GM12878 (cell line): ENCODE measurements around the gene AMPH.

Experiments
- CREM ChIP-seq: IDR thresholded peaks from 2 replicates; pipeline ENCODE4 v1.6.1; 2014; ENCODE audit warnings: antibody characterized with exemption, low read depth
- EZH2 ChIP-seq: IDR thresholded peaks from 2 replicates; pipeline ENCODE4 v1.6.1; 2012; ENCODE audit warnings: low read depth, mild to moderate bottlenecking, control low read depth, inconsistent platforms, low read length, borderline replicate concordance; ENCODE audit not compliant: control insufficient read depth
- GABPA ChIP-seq: IDR thresholded peaks from 2 replicates; pipeline ENCODE4 v1.6.1; 2014; ENCODE audit warnings: antibody characterized with exemption, low read depth, mild to moderate bottlenecking, inconsistent platforms
- MXI1 ChIP-seq: fragments of 150-350 bp; IDR thresholded peaks from 2 replicates; pipeline ENCODE4 v1.6.1; 2011; ENCODE audit warnings: low read depth, mild to moderate bottlenecking, inconsistent platforms, low read length, improper control_type of control experiment
- POLR2AphosphoS5 ChIP-seq: IDR thresholded peaks from 2 replicates; pipeline ENCODE4 v1.6.1; 2011; ENCODE audit warnings: mild to moderate bottlenecking, low read length, inconsistent platforms
- SP1 ChIP-seq: IDR thresholded peaks from one replicate; pipeline ENCODE4 v1.6.1; 2011; ENCODE audit warnings: low read depth, low read length
- SUZ12 ChIP-seq: fragments of 200-600 bp; sonication (generic); IDR thresholded peaks from one replicate; pipeline ENCODE4 v1.6.1; 2018; ENCODE audit warnings: antibody characterized with exemption, mild to moderate bottlenecking; ENCODE audit not compliant: unreplicated experiment
- TF ChIP-seq, protein P1 (sequence below), 3 experiments: IDR thresholded peaks in 2 of 3; conservative IDR thresholded peaks in 1 of 3; 2 replicates each; pipeline ENCODE4 v1.5.1; 2011; ENCODE audit warnings: low read depth in 3 of 3, low read length in 3 of 3, mild to moderate bottlenecking in 3 of 3, control low read depth in 2 of 3, moderate library complexity in 2 of 3, inconsistent platforms in 1 of 3, mixed read lengths in 1 of 3; ENCODE audit not compliant: control insufficient read depth in 2 of 3, insufficient read depth in 1 of 3; ENCODE audit errors: extremely low read depth in 1 of 3
- TF ChIP-seq, protein P2 (sequence below): fragments of 450-650 bp; IDR thresholded peaks from 2 replicates; pipeline ENCODE4 v1.6.1; 2017; ENCODE audit warnings: antibody characterized with exemption, mild to moderate bottlenecking, moderate library complexity

DNA sequence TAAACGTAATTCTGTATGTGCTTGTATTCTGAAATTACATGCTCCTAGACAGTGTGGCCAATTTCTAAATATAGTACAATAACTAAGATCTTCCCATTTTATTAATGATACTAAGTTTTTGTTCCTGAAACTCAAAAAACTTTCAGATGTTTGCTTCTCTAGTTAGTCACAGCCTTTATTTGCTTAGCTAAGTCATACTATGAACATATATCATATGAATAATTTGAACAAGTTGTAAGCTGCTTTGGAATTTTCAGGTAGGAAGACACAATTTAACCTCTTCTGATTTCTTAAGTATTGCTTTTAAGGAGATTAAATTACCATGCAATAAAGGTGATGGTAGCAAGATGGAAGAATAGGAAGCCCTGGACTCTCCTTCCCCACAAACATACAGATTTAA is 148.7 kb downstream of the AMPH start:
- no peak for TF ChIP-seq EZH2
- no peak for TF ChIP-seq POLR2AphosphoS5
- TF ChIP-seq GABPA, result no peak
- no peak for TF ChIP-seq SUZ12
- TF ChIP-seq, protein P1, sequence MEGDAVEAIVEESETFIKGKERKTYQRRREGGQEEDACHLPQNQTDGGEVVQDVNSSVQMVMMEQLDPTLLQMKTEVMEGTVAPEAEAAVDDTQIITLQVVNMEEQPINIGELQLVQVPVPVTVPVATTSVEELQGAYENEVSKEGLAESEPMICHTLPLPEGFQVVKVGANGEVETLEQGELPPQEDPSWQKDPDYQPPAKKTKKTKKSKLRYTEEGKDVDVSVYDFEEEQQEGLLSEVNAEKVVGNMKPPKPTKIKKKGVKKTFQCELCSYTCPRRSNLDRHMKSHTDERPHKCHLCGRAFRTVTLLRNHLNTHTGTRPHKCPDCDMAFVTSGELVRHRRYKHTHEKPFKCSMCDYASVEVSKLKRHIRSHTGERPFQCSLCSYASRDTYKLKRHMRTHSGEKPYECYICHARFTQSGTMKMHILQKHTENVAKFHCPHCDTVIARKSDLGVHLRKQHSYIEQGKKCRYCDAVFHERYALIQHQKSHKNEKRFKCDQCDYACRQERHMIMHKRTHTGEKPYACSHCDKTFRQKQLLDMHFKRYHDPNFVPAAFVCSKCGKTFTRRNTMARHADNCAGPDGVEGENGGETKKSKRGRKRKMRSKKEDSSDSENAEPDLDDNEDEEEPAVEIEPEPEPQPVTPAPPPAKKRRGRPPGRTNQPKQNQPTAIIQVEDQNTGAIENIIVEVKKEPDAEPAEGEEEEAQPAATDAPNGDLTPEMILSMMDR (IDR thresholded peaks at IDR 0.05 in 2 of 3, conservative IDR thresholded peaks at IDR 0.05 in 1 of 3; ENCODE audit: control insufficient read depth in 2 of 3, extremely low read depth in 1 of 3, insufficient read depth in 1 of 3, low read depth in 3 of 3, low read length in 3 of 3), result no peak
- TF ChIP-seq MXI1, result no peak
- TF ChIP-seq, protein P2, sequence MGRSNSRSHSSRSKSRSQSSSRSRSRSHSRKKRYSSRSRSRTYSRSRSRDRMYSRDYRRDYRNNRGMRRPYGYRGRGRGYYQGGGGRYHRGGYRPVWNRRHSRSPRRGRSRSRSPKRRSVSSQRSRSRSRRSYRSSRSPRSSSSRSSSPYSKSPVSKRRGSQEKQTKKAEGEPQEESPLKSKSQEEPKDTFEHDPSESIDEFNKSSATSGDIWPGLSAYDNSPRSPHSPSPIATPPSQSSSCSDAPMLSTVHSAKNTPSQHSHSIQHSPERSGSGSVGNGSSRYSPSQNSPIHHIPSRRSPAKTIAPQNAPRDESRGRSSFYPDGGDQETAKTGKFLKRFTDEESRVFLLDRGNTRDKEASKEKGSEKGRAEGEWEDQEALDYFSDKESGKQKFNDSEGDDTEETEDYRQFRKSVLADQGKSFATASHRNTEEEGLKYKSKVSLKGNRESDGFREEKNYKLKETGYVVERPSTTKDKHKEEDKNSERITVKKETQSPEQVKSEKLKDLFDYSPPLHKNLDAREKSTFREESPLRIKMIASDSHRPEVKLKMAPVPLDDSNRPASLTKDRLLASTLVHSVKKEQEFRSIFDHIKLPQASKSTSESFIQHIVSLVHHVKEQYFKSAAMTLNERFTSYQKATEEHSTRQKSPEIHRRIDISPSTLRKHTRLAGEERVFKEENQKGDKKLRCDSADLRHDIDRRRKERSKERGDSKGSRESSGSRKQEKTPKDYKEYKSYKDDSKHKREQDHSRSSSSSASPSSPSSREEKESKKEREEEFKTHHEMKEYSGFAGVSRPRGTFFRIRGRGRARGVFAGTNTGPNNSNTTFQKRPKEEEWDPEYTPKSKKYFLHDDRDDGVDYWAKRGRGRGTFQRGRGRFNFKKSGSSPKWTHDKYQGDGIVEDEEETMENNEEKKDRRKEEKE, result no peak
- TF ChIP-seq CREM, result no peak
- TF ChIP-seq SP1, result no peak
